Vagina (tissue), 2 donors: ENCODE measurements around the gene OR5B3. TPM values are rescaled to one million over a fixed set of nuclear protein-coding genes. Genes with fewer than 3 reads are reported as not detected.

Experiments used
- DNase-seq, 2 donors: peaks; one replicate each; pipeline ENCODE4 v3.0.0-alpha.2; 2017; ENCODE audit errors: extremely low spot score in 2 of 2
- H3K27ac ChIP-seq: fragments of 200-600 bp; sonication (generic); one replicate; pipeline ENCODE4 v1.5.1; 2019
- H3K27me3 ChIP-seq: fragments of 200-600 bp; sonication (generic); one replicate; pipeline ENCODE4 v1.5.1; 2019
- H3K36me3 ChIP-seq, 2 donors: fragments of 200-600 bp; sonication (generic); one replicate each; pipeline ENCODE4 v1.5.1; 2017 to 2019
- H3K4me1 ChIP-seq: fragments of 200-600 bp; sonication (generic); one replicate; pipeline ENCODE4 v1.5.1; 2019
- H3K4me3 ChIP-seq, 2 donors: fragments of 200-600 bp; sonication (generic); 1 replicate in 1 of 2; 2 replicates in 1 of 2; pipeline ENCODE4 v1.5.1; 2016 to 2019
- H3K9me3 ChIP-seq: fragments of 200-600 bp; sonication (generic); one replicate; pipeline ENCODE4 v1.5.1; 2019
- CTCF ChIP-seq, 3 experiments: fragments of 450-650 bp in 2 of 3; fragments of 200-600 bp in 1 of 3; sonication (generic) in 1 of 3; IDR thresholded peaks; one replicate each; pipeline ENCODE4 v1.5.1; 2017 to 2019; ENCODE audit warnings: antibody characterized with exemption in 3 of 3, mild to moderate bottlenecking in 2 of 3, moderate library complexity in 2 of 3
- POLR2A ChIP-seq, 2 donors: fragments of 450-650 bp; IDR thresholded peaks; one replicate each; pipeline ENCODE4 v1.6.1; 2017; ENCODE audit warnings: antibody characterized with exemption in 2 of 2, mild to moderate bottlenecking in 2 of 2, moderate library complexity in 2 of 2
- POLR2AphosphoS5 ChIP-seq, 2 donors: sonication (generic); formaldehyde crosslinking; IDR thresholded peaks; one replicate each; pipeline ENCODE4 v1.9.0; 2017; ENCODE audit warnings: antibody characterized with exemption in 2 of 2, mild to moderate bottlenecking in 2 of 2, low read depth in 1 of 2; ENCODE audit not compliant: insufficient read depth in 1 of 2
- intact Hi-C: fragments of 100-400 bp; cut with DNase I; formaldehyde crosslinking; loops from one replicate; pipeline ENCODE4 v1.15.1; 2023
- total RNA-seq: library from RNA; depleted of rRNA; stranded (reverse); fragments of >200 nt; gene quantifications from one replicate; pipeline ENCODE4 v1.2.3, GENCODE V29; 2016

The OR5B3 gene
- total RNA-seq, 1 donor from 2014 or later: not detected

DNA sequence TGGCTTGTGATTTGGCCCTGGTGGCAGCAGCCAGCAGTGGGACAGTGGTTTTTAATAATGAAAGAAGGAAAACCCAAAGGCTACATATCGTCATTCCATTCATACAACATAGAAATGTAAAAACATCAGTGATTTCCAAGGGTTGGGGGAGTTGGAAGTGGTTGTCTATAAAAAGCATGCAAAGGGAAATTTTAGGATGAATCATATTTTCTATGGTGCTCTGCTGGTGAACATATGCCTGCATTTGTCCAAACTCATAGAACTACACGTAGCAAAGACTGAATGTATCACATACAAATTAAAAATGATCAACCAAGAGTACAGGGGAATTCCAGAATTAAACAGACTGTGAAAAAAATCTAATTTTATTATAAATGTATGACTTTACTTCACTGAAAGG is 11.1 kb downstream of the OR5B3 start:
- Histone ChIP-seq H3K36me3 (no peaks in the 10 kb centered on the region), H3K9me3 (no peaks in the 10 kb centered on the region), H3K27me3 (no peaks in the 10 kb centered on the region), H3K4me1 (no peaks in the 10 kb centered on the region), H3K27ac (no peak overlapping the region), H3K4me3 (no peak overlapping the region)
- no peak for TF ChIP-seq POLR2A (IDR thresholded peaks at IDR 0.05)
- TF ChIP-seq CTCF (IDR thresholded peaks at IDR 0.05): no peak
- no peak for TF ChIP-seq POLR2AphosphoS5 (IDR thresholded peaks at IDR 0.05; ENCODE audit: insufficient read depth in 1 of 2, low read depth in 1 of 2)
- no peak for DNase-seq
- intact Hi-C loops: no loop called here

GRCh38 chr11:58394195-58394594 is 12.5 kb downstream of the OR5B3 start:
- Histone ChIP-seq H3K36me3 (no peaks in the 10 kb centered on the region), H3K27me3 (no peaks in the 10 kb centered on the region), H3K4me1 (no peaks in the 10 kb centered on the region), H3K9me3 (no peaks in the 10 kb centered on the region), H3K27ac (no peak overlapping the region), H3K4me3 (no peak overlapping the region)
- no peak for TF ChIP-seq CTCF (IDR thresholded peaks at IDR 0.05)
- no peak for TF ChIP-seq POLR2A (IDR thresholded peaks at IDR 0.05)
- TF ChIP-seq POLR2AphosphoS5 (IDR thresholded peaks at IDR 0.05; ENCODE audit: insufficient read depth in 1 of 2, low read depth in 1 of 2): no peak
- DNase-seq: no peak
- intact Hi-C loops: no loop called here

- no peak for DNase-seq
- Histone ChIP-seq H3K27me3 (no peaks in the 10 kb centered on the region), H3K4me3 (no peak overlapping the region), H3K9me3 (no peaks in the 10 kb centered on the region), H3K4me1 (no peaks in the 10 kb centered on the region), H3K27ac (no peak overlapping the region), H3K36me3 (no peaks in the 10 kb centered on the region)
- intact Hi-C loops: no loop called here
- TF ChIP-seq CTCF (IDR thresholded peaks at IDR 0.05) (no peak), POLR2A (IDR thresholded peaks at IDR 0.05) (no peak), POLR2AphosphoS5 (IDR thresholded peaks at IDR 0.05; ENCODE audit: insufficient read depth in 1 of 2, low read depth in 1 of 2) (no peak)
These were observed 13.9 kb downstream of the OR5B3 start for GRCh38 chr11:58392746-58393145.

GRCh38 chr11:58391879-58392278 is 14.8 kb downstream of the OR5B3 start:
- TF ChIP-seq POLR2AphosphoS5 (IDR thresholded peaks at IDR 0.05; ENCODE audit: insufficient read depth in 1 of 2, low read depth in 1 of 2) (no peak), POLR2A (IDR thresholded peaks at IDR 0.05) (no peak), CTCF (IDR thresholded peaks at IDR 0.05) (no peak)
- intact Hi-C loops: no loop called here
- Histone ChIP-seq H3K27ac (no peak overlapping the region), H3K4me3 (no peak overlapping the region), H3K27me3 (no peaks in the 10 kb centered on the region), H3K36me3 (no peaks in the 10 kb centered on the region), H3K4me1 (no peaks in the 10 kb centered on the region), H3K9me3 (no peaks in the 10 kb centered on the region)
- DNase-seq: no peak

DNA sequence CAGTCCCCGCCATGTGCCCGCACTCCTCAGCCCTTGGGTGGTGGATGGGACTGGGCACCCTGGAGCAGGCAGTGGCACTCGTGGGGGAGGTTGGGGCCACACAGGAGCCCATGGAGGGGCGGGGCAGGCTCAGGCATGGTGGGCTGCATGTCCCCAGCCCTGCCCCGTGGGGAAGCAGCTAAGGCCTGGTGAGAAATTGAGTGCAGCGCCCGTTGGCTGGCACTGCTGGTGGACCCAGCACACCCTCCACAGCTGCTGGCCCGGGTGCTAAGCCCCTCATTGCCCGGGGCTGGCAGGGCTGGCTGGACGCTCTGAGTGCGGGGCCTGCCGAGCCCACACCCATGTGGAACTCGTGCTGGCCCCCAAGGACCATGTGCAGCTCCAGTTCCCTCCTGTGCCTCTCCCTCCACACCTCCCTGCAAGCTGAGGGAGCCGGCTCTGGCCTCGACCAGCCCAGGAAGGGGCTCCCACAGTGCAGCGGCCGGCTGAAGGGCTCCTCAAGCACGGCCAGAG is 16.1 kb downstream of the OR5B3 start:
- H3K4me3 ChIP-seq: no peak overlapping the region
- H3K27ac ChIP-seq: no peak overlapping the region
- no peaks in the 10 kb centered on the region for H3K4me1 ChIP-seq
- no peaks in the 10 kb centered on the region for H3K36me3 ChIP-seq
- no peaks in the 10 kb centered on the region for H3K27me3 ChIP-seq
- DNase-seq: no peak
- intact Hi-C loops: no loop called here
- TF ChIP-seq POLR2A (IDR thresholded peaks at IDR 0.05) (no peak), POLR2AphosphoS5 (IDR thresholded peaks at IDR 0.05; ENCODE audit: insufficient read depth in 1 of 2, low read depth in 1 of 2) (no peak), CTCF (IDR thresholded peaks at IDR 0.05) (no peak)
- H3K9me3 ChIP-seq: no peaks in the 10 kb centered on the region
